Middle frontal gyrus (tissue), 1 donor: Measurements from ENCODE around the gene MYT1.
"Not testable (repeated sequence)": the region's sequence is repeated elsewhere in the genome, so short reads cannot be mapped to it uniquely, and the experiment has no call there.

Experiments used
- DNase-seq: peaks from one replicate; pipeline ENCODE4 v3.0.0-alpha.2; 2015; ENCODE audit warnings: low spot score; ENCODE audit errors: extremely low spot score

The MYT1 gene

DNA sequence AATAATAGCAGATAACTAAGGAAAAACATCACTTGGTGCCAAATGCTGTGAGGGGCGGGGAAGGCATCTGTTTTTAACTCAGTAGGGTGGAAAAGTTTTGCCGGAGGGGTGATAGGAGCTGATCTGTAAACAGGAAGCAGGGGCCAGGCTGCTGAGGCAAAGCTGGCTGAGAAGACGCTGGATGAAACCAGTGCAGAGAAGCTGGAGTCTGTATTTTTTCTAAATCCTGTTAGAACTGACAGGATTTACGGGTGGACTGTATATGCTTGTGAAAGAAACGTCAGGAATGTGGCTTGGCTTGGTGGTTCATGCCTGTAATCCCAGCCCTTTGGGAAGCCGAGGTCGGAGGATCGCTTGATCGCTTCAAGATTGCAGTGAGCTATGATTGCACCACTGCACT is 96.9 kb downstream of the MYT1 start:
- no peak for DNase-seq

DNA sequence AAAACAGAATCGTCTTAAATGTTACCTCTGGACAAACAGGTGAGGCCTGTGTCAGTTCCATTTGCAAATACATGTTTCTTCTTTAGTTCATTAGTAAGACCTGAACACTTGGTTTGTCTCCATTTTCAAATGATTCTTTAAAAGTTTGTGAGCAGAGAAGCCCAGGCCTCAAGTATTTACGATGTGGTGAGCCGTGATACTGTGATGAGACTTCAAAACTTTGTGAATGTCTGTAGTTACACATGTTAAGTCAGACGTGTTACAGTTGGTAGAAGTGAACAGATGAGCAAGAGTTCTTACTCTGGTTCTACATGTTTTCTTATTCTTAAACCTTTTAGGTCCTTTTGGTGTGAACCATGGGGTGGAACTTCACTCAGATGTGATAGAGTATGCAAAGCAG is 99.8 kb downstream of the MYT1 start:
- DNase-seq: no peak

GRCh38 chr20:64265201-64265600 is 100.9 kb downstream of the MYT1 start:
- no peak for DNase-seq

- DNase-seq: no peak
These were observed 102.7 kb downstream of the MYT1 start for GRCh38 chr20:64266988-64267387.

DNA sequence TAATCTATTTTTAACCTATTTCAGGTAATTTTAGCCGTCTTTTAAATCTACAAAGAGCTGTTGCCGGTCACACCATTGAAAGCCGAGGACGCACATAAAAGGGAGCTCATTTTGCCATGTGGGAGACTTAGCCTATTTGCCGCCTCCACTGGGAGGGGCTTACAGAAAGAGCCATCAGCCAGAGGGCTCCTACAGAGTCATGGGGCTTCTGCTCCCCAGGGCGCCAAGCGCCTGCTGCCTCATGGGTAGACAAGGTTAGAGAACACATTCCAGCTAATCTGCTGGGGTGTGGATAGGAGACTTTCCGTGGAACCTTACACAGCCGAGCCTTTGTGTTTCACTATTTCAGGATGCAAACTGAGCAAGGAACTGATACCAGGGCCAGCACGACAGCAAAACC is 103.9 kb downstream of the MYT1 start:
- no peak for DNase-seq

DNA sequence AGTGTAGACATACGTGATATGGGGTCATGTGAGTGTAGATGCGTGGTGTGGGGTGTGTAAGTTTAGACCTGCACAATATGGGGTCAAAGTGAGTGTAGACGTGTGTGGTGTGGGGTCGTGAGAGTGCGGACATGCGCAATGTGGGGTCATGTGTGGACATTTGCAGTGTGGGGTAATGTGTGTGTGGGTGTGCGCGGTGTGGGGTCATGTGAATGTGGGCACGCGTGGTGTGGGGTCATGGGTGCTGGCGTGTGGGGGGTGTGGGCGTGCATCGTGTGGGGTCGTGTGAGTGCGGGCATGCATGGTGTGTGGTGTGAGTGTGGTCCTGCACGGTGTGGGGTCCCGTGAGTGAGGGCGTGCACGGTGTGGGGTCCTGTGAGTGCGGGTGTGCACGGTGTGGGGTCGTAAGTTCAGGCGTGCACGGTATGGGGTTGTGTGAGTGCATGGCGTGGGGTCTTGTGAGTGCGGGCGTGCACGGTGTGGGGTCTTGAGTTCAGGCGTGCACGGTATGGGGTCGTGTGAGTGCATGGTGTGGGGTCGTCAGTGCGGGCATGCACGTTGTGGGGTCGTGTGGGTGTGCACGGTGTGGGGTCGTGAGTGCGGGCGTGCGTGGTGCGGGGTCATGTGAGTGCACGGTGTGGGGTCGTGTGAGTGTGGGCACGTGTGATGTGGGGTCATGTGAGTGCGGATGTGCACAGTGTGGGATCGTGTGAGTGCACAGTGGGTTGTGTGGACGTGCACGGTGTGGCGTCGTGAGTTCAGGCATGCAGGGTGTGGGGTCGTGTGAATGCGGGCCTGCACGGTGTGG is 105.6 kb downstream of the MYT1 start:
- DNase-seq: no peak

GRCh38 chr20:64271636-64272035 is 107.4 kb downstream of the MYT1 start:
- DNase-seq: no peak

DNA sequence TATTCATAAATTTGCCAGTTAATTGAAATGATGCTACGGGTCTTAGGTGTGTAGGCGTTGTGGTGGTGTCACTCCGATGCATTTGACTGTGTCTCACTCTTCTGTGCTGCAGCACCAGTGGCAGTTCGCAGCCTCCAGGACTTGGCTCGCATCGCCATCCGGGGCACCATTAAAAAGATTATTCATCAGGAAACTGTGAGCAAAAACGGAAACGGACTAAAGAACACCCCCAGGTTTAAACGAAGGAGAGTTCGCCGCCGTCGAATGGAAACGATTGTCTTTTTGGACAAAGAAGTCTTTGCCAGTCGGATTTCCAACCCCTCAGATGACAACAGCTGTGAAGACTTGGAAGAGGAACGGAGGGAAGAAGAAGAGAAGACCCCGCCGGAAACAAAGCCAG is 108.9 kb downstream of the MYT1 start:
- no peak for DNase-seq

DNA sequence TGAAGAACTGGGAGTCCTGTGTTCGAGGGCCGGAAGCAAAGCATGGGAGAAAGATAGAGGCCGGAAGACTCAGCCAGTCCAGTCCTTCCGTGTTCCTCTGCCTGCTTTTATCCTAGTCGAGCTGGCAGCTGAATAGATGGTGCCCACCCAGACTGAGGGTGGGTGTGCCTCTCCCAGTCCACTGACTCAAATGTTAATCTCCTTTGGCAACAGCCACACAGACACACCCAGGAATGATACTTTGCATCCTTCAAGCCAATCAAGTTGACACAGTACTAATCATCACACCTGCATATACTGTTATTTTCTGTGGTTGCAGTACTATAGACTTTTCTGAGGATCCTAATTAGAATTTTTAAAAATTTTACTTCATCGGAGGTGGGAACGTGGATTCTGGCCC is 112.6 kb downstream of the MYT1 start:
- DNase-seq: no peak

DNA sequence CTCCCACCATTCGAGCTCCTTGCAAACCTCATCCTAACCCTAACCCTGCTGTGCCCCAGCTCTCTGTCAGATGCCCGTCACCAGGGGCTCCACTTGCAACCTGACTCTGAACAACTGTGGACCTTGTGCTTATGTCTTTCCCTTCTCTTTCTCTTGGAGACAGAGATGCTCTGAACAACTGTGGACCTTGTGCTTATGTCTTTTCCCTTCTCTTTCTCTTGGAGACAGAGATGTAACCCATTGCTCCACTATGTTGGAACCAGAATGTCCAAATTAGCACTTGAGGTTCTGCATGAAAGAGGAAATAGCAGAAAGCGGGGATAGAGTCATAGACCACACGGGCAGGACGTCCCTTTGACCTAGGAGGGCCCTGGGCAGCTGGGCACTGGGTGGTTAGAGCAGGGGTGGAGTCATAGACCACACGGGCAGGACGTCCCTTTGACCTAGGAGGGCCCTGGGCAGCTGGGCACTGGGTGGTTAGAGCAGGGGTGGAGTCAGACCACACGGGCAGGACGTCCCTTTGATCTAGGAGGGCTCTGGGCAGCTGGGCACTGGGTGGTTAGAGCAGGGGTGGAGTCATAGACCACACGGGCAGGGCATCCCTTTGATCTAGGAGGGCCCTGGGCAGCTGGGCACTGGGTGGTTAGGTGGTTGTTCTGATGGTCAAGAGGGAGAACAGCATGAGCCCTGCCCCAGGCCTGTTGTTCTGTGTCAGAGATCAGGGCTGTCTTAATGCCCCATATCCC is 113.5 kb downstream of the MYT1 start:
- DNase-seq: no peak

- no peak for DNase-seq
These were observed 114.0 kb downstream of the MYT1 start for GRCh38 chr20:64278317-64278681.

DNA sequence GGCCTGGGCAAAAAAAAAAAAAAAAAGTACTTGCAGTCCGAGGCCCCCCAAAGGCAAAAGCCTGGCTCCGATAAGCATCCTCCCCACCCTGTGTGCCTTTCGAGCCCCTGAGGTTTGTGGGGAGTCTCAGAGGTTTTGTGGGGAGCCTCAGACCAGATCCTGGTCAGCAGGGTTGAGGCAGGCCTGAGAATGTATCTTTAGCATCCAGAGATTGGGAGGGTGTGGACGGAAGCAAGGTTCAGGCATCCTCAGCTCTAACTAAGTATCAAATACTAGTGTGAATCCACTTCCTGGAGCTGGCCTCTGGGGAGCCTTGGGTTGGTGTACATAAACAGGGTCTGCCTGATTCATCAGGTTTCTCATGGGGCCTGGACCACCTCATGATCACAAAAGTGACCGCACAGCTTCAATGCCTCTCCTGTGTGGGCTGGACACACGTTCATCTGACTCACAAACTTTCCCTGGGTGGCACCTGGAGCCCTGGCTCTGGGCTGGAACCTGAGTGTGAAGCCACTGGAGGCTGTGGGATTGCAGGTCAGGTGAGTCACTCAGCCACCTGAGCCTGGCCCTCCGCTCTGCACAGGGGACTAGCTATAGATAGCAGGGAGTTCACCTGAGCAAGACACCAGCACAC is 115.7 kb downstream of the MYT1 start:
- DNase-seq: no peak

- DNase-seq: no peak
These were observed 116.2 kb downstream of the MYT1 start for GRCh38 chr20:64280460-64280843.

GRCh38 chr20:64283646-64284045 is 119.4 kb downstream of the MYT1 start:
- DNase-seq: no peak

DNA sequence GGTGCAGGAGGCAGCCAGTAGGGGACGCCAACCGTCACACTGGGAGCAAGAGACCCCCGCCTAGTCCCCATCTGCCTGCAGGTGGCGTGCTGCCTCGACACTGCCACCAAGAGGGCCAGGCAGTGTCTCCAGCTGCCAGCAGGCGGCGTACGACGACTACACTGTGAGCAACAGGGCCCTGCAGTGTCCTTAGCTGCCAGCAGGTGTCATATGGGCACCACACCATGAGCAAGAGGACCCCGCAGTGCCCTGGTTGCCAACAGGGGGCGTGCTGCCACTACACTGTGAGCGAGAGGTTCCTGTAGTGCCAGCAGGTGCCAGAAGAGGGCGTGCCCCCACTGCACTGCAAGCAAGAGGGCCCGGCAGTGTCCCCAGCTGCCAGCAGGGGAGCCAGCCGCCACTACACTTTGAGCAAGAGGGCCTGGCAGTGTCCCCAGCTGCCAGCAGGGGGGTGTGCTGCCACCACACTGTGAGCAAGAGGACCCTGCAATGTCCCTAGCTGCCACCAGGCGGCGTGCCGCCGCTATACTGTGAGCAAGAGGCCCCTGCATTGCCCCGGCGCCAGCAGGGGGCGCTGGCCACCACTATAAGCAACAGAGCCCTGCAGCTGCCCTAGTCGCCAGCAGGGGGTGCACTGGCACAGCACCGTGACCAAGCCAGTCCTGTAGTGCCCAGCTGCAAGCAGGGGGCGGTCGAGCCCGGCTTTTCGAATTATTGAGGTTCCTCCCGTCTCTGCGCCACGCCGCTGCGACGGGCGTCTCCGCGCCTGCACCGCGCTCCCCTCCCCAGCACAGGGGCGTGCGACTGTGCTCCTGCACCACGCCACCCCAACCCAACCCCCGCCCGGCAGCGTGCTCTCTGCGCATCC is 121.6 kb downstream of the MYT1 start:
- not testable (repeated sequence) for DNase-seq

GRCh38 chr20:64286447-64287263 is 122.4 kb downstream of the MYT1 start:
- DNase-seq: not testable (repeated sequence)

DNA sequence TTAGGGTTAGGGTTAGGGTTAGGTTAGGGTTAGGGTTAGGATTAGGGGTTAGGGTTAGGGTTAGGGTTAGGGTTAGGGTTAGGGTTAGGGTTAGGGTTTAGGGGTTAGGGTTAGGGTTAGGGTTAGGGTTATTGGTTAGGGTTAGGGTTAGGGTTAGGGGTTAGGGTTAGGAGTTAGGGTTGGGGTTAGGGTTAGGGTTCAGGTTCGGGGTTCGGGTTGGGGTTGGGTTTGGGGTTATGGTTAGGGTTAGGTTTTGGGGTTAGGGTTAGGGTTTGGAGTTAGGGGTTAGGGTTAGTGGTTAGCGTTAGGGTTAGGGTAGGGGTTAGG is 123.0 kb downstream of the MYT1 start:
- not testable (repeated sequence) for DNase-seq
